ENCODE data around the gene ADCY7.

Gene ADCY7

GRCh38 chr16:50263940-50264929, 2.1 kb upstream of the ADCY7 start:
- Histone ChIP-seq H3K27ac (ENCODE audit: low read length) (no peak overlapping the region), H3K9me3 (replicated peaks; ENCODE audit: insufficient read depth, low read length) (no peaks in the 10 kb centered on the region), H3K4me3 (ENCODE audit: low read length) (no peak overlapping the region), H2AFZ (ENCODE audit: low read length) (no peak overlapping the region), H3K27me3 (replicated peaks; ENCODE audit: insufficient read depth, low read length) (no peaks in the 10 kb centered on the region), H4K20me1 (ENCODE audit: insufficient read depth, low read length) (no peaks in the 10 kb centered on the region), H3K9me2 (replicated peaks; ENCODE audit: insufficient read depth, low read length) (no peaks in the 10 kb centered on the region), H3K4me2 (ENCODE audit: low read depth, low read length) (no peak overlapping the region), H3K79me2 (ENCODE audit: low read length) (peaks cover 17% of the 10 kb centered on the region; the same call in 1 of the 2 replicates), H3K36me3 (replicated peaks; ENCODE audit: insufficient read depth, low read length) (no peaks in the 10 kb centered on the region), H3F3A (ENCODE audit: insufficient read depth, low read length) (no peaks in the 10 kb centered on the region), H3K9ac (ENCODE audit: low read length) (no peak overlapping the region), H3K4me1 (ENCODE audit: low read length) (peaks cover 15% of the 10 kb centered on the region)
- no peak for DNase-seq
- TF ChIP-seq EZH2 (optimal IDR thresholded peaks at IDR 0.05; ENCODE audit: low read depth, low read length) (no peak), EZH2phosphoT487 (IDR thresholded peaks at IDR 0.05; ENCODE audit: low read length) (no peak)
- TF ChIP-seq, protein P1, sequence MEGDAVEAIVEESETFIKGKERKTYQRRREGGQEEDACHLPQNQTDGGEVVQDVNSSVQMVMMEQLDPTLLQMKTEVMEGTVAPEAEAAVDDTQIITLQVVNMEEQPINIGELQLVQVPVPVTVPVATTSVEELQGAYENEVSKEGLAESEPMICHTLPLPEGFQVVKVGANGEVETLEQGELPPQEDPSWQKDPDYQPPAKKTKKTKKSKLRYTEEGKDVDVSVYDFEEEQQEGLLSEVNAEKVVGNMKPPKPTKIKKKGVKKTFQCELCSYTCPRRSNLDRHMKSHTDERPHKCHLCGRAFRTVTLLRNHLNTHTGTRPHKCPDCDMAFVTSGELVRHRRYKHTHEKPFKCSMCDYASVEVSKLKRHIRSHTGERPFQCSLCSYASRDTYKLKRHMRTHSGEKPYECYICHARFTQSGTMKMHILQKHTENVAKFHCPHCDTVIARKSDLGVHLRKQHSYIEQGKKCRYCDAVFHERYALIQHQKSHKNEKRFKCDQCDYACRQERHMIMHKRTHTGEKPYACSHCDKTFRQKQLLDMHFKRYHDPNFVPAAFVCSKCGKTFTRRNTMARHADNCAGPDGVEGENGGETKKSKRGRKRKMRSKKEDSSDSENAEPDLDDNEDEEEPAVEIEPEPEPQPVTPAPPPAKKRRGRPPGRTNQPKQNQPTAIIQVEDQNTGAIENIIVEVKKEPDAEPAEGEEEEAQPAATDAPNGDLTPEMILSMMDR (IDR thresholded peaks at IDR 0.05; ENCODE audit: low read length) = no peak

DNA sequence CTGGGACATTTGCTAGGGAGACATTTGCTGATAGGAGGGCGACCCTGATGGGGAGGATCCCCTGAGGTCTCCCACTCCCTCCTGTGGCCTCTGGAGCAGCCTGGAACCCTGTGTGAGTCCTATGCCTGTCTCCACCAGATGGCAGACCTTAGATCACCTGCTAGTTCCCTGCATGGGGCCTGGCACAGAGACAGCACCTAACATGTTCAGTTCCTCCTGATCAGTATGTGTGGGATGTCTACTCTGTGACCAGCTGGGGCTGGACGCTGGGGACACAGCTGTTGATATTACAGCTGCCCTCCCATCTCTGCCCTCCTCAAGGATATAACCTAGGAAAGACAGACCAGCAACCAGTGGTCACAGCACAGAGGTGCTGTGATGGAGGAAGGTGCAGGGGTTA, 1.1 kb upstream of the ADCY7 start:
- Histone ChIP-seq H4K20me1 (ENCODE audit: insufficient read depth, low read length) (no peaks in the 10 kb centered on the region), H3K4me3 (ENCODE audit: low read length) (no peak overlapping the region), H3K9me2 (replicated peaks; ENCODE audit: insufficient read depth, low read length) (no peaks in the 10 kb centered on the region), H3K4me2 (ENCODE audit: low read depth, low read length) (no peak overlapping the region), H3K9me3 (replicated peaks; ENCODE audit: insufficient read depth, low read length) (no peaks in the 10 kb centered on the region), H3K9ac (ENCODE audit: low read length) (no peak overlapping the region), H3K4me1 (ENCODE audit: low read length) (peaks cover 15% of the 10 kb centered on the region), H3K79me2 (ENCODE audit: low read length) (peaks cover 17% of the 10 kb centered on the region; the same call in 1 of the 2 replicates), H3F3A (ENCODE audit: insufficient read depth, low read length) (no peaks in the 10 kb centered on the region), H3K27ac (ENCODE audit: low read length) (no peak overlapping the region), H3K27me3 (replicated peaks; ENCODE audit: insufficient read depth, low read length) (no peaks in the 10 kb centered on the region), H3K36me3 (replicated peaks; ENCODE audit: insufficient read depth, low read length) (no peaks in the 10 kb centered on the region), H2AFZ (ENCODE audit: low read length) (peak overlapping the region; percentile 20; the same call in 1 of the 2 replicates)
- TF ChIP-seq, protein P1 (IDR thresholded peaks at IDR 0.05; ENCODE audit: low read length) = peak; percentile 67
- TF ChIP-seq EZH2phosphoT487 (IDR thresholded peaks at IDR 0.05; ENCODE audit: low read length) (no peak), EZH2 (optimal IDR thresholded peaks at IDR 0.05; ENCODE audit: low read depth, low read length) (no peak)
- peak; percentile 56 for DNase-seq

GRCh38 chr16:50265716-50266336, 525 bp upstream of the ADCY7 start:
- Histone ChIP-seq H3K9ac (ENCODE audit: low read length) (peak overlapping the region; percentile 66; the same call in 1 of the 2 replicates), H3F3A (ENCODE audit: insufficient read depth, low read length) (no peaks in the 10 kb centered on the region), H3K4me1 (ENCODE audit: low read length) (peaks cover 15% of the 10 kb centered on the region), H3K9me3 (replicated peaks; ENCODE audit: insufficient read depth, low read length) (no peaks in the 10 kb centered on the region), H4K20me1 (ENCODE audit: insufficient read depth, low read length) (no peaks in the 10 kb centered on the region), H3K4me3 (ENCODE audit: low read length) (peak overlapping the region; percentile 73), H3K79me2 (ENCODE audit: low read length) (peaks cover 17% of the 10 kb centered on the region; the same call in 1 of the 2 replicates), H3K36me3 (replicated peaks; ENCODE audit: insufficient read depth, low read length) (no peaks in the 10 kb centered on the region), H3K9me2 (replicated peaks; ENCODE audit: insufficient read depth, low read length) (no peaks in the 10 kb centered on the region), H3K4me2 (ENCODE audit: low read depth, low read length) (peak overlapping the region; percentile 89), H3K27me3 (replicated peaks; ENCODE audit: insufficient read depth, low read length) (no peaks in the 10 kb centered on the region), H3K27ac (ENCODE audit: low read length) (no peak overlapping the region), H2AFZ (ENCODE audit: low read length) (peak overlapping the region; percentile 77)
- TF ChIP-seq, protein P1 (IDR thresholded peaks at IDR 0.05; ENCODE audit: low read length) = no peak
- TF ChIP-seq EZH2 (optimal IDR thresholded peaks at IDR 0.05; ENCODE audit: low read depth, low read length) (no peak), EZH2phosphoT487 (IDR thresholded peaks at IDR 0.05; ENCODE audit: low read length) (no peak)
- no peak for DNase-seq

Data from MM.1S (cell line).